HEK293 (cell line): ENCODE results near the gene SMIM8.

Experiments used
- CTCF ChIA-PET: fragments of 350-600 bp; formaldehyde crosslinking; extraction: SDS; loops from one replicate; lab custom pipeline; 2021; ENCODE audit warnings: antibody characterized with exemption; lab: Yijun Ruan, JAX
- POLR2A ChIA-PET: fragments of 300-600 bp; formaldehyde crosslinking; extraction: SDS; loops from one replicate; lab custom pipeline; 2020; ENCODE audit warnings: antibody characterized with exemption, inconsistent platforms; lab: Yijun Ruan, JAX
- H3K27ac ChIP-seq: fragments of 200-500 bp; sonication (Bioruptor generic); 2 replicates; pipeline ENCODE4 v1.5.1; 2014; ENCODE audit warnings: low read depth, low read length, control low read depth, inconsistent platforms; ENCODE audit errors: extremely low read depth
- H3K36me3 ChIP-seq, 2 experiments: fragments of 200-500 bp in 1 of 2; sonication (Bioruptor generic) in 1 of 2; 1 replicate in 1 of 2; 2 replicates in 1 of 2; pipeline ENCODE4 v1.5.1; 2014 to 2017; ENCODE audit warnings: inconsistent platforms in 2 of 2, low read length in 2 of 2; ENCODE audit not compliant: control insufficient read depth in 2 of 2, insufficient read depth in 1 of 2
- H3K4me1 ChIP-seq: fragments of 200-500 bp; sonication (Bioruptor generic); 2 replicates; pipeline ENCODE4 v1.5.1; 2014; ENCODE audit warnings: mild to moderate bottlenecking, low read length, inconsistent platforms; ENCODE audit not compliant: control insufficient read depth, insufficient read depth
- H3K4me3 ChIP-seq: 2 replicates; pipeline ENCODE4 v1.5.1; 2011; ENCODE audit warnings: low read depth, mild to moderate bottlenecking, control low read depth, low read length, moderate library complexity
- H3K9me3 ChIP-seq: fragments of 200-500 bp; sonication (Bioruptor generic); 2 replicates; pipeline ENCODE4 v1.5.1; 2014; ENCODE audit warnings: low read depth, low read length, inconsistent platforms; ENCODE audit not compliant: control insufficient read depth, insufficient read depth
- PBX3 ChIP-seq: sonication (generic); formaldehyde crosslinking; IDR thresholded peaks from 2 replicates; pipeline ENCODE4 v1.8.1; 2022; ENCODE audit warnings: mild to moderate bottlenecking, moderate library complexity, missing genetic modification reagents
- REPIN1 ChIP-seq: fragments of 450-650 bp; formaldehyde crosslinking; IDR thresholded peaks from 2 replicates; pipeline ENCODE4 v1.5.1; 2017; ENCODE audit warnings: missing biosample characterization, missing genetic modification characterization, low read depth
- SCRT2 ChIP-seq: fragments of 450-650 bp; formaldehyde crosslinking; IDR thresholded peaks from 2 replicates; pipeline ENCODE4 v1.5.1; 2016; ENCODE audit warnings: missing biosample characterization, missing genetic modification characterization
- YY2 ChIP-seq: fragments of 450-650 bp; formaldehyde crosslinking; IDR thresholded peaks from 2 replicates; pipeline ENCODE4 v1.5.1; 2016; ENCODE audit warnings: missing biosample characterization, missing genetic modification characterization
- ZBTB20 ChIP-seq: fragments of 450-650 bp; formaldehyde crosslinking; IDR thresholded peaks from 2 replicates; pipeline ENCODE4 v1.5.1; 2016; ENCODE audit warnings: missing biosample characterization, missing genetic modification characterization
- ZBTB7A ChIP-seq: fragments of 450-650 bp; formaldehyde crosslinking; IDR thresholded peaks from 2 replicates; pipeline ENCODE4 v1.5.1; 2016; ENCODE audit warnings: low read depth, missing biosample characterization, missing genetic modification characterization
- ZBTB8A ChIP-seq: fragments of 450-650 bp; formaldehyde crosslinking; IDR thresholded peaks from 2 replicates; pipeline ENCODE4 v1.5.1; 2016; ENCODE audit warnings: missing biosample characterization, missing genetic modification characterization
- ZEB2 ChIP-seq: fragments of 450-650 bp; formaldehyde crosslinking; IDR thresholded peaks from 2 replicates; pipeline ENCODE4 v1.5.1; 2016; ENCODE audit warnings: missing biosample characterization, missing genetic modification characterization
- ZFP69B ChIP-seq: fragments of 450-650 bp; formaldehyde crosslinking; IDR thresholded peaks from 2 replicates; pipeline ENCODE4 v1.5.1; 2016; ENCODE audit warnings: missing biosample characterization, missing genetic modification characterization
- ZNF133 ChIP-seq: fragments of 450-650 bp; formaldehyde crosslinking; IDR thresholded peaks from 2 replicates; pipeline ENCODE4 v1.5.1; 2016; ENCODE audit warnings: missing biosample characterization, missing genetic modification characterization
- ZNF23 ChIP-seq: fragments of 450-650 bp; formaldehyde crosslinking; IDR thresholded peaks from 2 replicates; pipeline ENCODE4 v1.5.1; 2016; ENCODE audit warnings: missing biosample characterization, missing genetic modification characterization, borderline replicate concordance
- ZNF239 ChIP-seq: fragments of 450-650 bp; formaldehyde crosslinking; IDR thresholded peaks from 2 replicates; pipeline ENCODE4 v1.5.1; 2016; ENCODE audit warnings: missing biosample characterization, missing genetic modification characterization
- ZNF274 ChIP-seq, 2 experiments: fragments of 200-500 bp in 1 of 2; fragments of 450-650 bp in 1 of 2; sonication (Bioruptor generic) in 1 of 2; formaldehyde crosslinking in 1 of 2; IDR thresholded peaks; 2 replicates each; pipeline versions ENCODE4 v1.5.1 to v1.6.1; 2014 to 2016; ENCODE audit warnings: borderline replicate concordance in 1 of 2, inconsistent platforms in 1 of 2, low read length in 1 of 2, missing biosample characterization in 1 of 2, missing genetic modification characterization in 1 of 2
- ZNF292 ChIP-seq: fragments of 450-650 bp; formaldehyde crosslinking; IDR thresholded peaks from 2 replicates; pipeline ENCODE4 v1.5.1; 2016; ENCODE audit warnings: low read depth, missing biosample characterization, missing genetic modification characterization, borderline replicate concordance
- ZNF350 ChIP-seq: fragments of 450-650 bp; formaldehyde crosslinking; IDR thresholded peaks from 2 replicates; pipeline ENCODE4 v1.5.0; 2017; ENCODE audit warnings: missing biosample characterization, mild to moderate bottlenecking, missing genetic modification characterization
- ZNF354C ChIP-seq: fragments of 450-650 bp; formaldehyde crosslinking; IDR thresholded peaks from 2 replicates; pipeline ENCODE4 v1.5.1; 2016; ENCODE audit warnings: missing biosample characterization, missing genetic modification characterization, low read depth, borderline replicate concordance
- ZNF37A ChIP-seq: fragments of 450-650 bp; IDR thresholded peaks from 2 replicates; pipeline ENCODE4 v1.5.1; 2018; ENCODE audit warnings: missing biosample characterization, missing genetic modification characterization
- ZNF404 ChIP-seq: fragments of 450-650 bp; formaldehyde crosslinking; IDR thresholded peaks from 2 replicates; pipeline ENCODE4 v1.5.1; 2017; ENCODE audit warnings: missing biosample characterization, missing genetic modification characterization
- ZNF654 ChIP-seq: fragments of 450-650 bp; formaldehyde crosslinking; IDR thresholded peaks from 2 replicates; pipeline ENCODE4 v1.5.1; 2016; ENCODE audit warnings: low read depth, missing biosample characterization, missing genetic modification characterization
- ZNF664 ChIP-seq: fragments of 450-650 bp; formaldehyde crosslinking; IDR thresholded peaks from 2 replicates; pipeline ENCODE4 v1.5.1; 2016; ENCODE audit warnings: missing biosample characterization, missing genetic modification characterization
- ZNF701 ChIP-seq: fragments of 450-650 bp; formaldehyde crosslinking; IDR thresholded peaks from 2 replicates; pipeline ENCODE4 v1.5.1; 2016; ENCODE audit warnings: missing biosample characterization, missing genetic modification characterization
- ZNF747 ChIP-seq: fragments of 450-650 bp; formaldehyde crosslinking; IDR thresholded peaks from 2 replicates; pipeline ENCODE4 v1.5.1; 2016; ENCODE audit warnings: missing biosample characterization, missing genetic modification characterization
- ZNF785 ChIP-seq: fragments of 450-650 bp; formaldehyde crosslinking; IDR thresholded peaks from 2 replicates; pipeline ENCODE4 v1.5.1; 2016; ENCODE audit warnings: missing biosample characterization, missing genetic modification characterization
- TF ChIP-seq, protein P1 (sequence below): fragments of 450-650 bp; formaldehyde crosslinking; IDR thresholded peaks from 2 replicates; pipeline ENCODE4 v1.5.1; 2016; ENCODE audit warnings: missing biosample characterization, missing genetic modification characterization

The SMIM8 gene

GRCh38 chr6:87277123-87277522, 45.3 kb upstream of the SMIM8 start:
- no peaks in the 10 kb centered on the region for H3K4me1 ChIP-seq
- CTCF ChIA-PET = interaction anchor here (0.6 to 2.5 kb wide), 18 partner anchors 8 to 1898 kb away, joined by 3 to 22 read pairs (median 3); no protein-coding TSS in a partner anchor
- no peaks in the 10 kb centered on the region for H3K9me3 ChIP-seq
- H3K36me3 ChIP-seq = no peaks in the 10 kb centered on the region
- TF ChIP-seq ZNF701 (tag by site-specific recombination) (no peak), ZNF23 (tag by site-specific recombination) (no peak), ZBTB20 (tag by site-specific recombination) (no peak), ZNF404 (tag by site-specific recombination) (no peak), SCRT2 (tag by site-specific recombination) (peak; percentile 73), ZNF654 (tag by site-specific recombination) (peak; percentile 66), ZNF133 (tag by site-specific recombination) (no peak)
- TF ChIP-seq, protein P1, sequence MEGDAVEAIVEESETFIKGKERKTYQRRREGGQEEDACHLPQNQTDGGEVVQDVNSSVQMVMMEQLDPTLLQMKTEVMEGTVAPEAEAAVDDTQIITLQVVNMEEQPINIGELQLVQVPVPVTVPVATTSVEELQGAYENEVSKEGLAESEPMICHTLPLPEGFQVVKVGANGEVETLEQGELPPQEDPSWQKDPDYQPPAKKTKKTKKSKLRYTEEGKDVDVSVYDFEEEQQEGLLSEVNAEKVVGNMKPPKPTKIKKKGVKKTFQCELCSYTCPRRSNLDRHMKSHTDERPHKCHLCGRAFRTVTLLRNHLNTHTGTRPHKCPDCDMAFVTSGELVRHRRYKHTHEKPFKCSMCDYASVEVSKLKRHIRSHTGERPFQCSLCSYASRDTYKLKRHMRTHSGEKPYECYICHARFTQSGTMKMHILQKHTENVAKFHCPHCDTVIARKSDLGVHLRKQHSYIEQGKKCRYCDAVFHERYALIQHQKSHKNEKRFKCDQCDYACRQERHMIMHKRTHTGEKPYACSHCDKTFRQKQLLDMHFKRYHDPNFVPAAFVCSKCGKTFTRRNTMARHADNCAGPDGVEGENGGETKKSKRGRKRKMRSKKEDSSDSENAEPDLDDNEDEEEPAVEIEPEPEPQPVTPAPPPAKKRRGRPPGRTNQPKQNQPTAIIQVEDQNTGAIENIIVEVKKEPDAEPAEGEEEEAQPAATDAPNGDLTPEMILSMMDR (tag by site-specific recombination) = peak; percentile 65
- no peak overlapping the region for H3K4me3 ChIP-seq
- no peak overlapping the region for H3K27ac ChIP-seq
- POLR2A ChIA-PET = no interaction called here

DNA sequence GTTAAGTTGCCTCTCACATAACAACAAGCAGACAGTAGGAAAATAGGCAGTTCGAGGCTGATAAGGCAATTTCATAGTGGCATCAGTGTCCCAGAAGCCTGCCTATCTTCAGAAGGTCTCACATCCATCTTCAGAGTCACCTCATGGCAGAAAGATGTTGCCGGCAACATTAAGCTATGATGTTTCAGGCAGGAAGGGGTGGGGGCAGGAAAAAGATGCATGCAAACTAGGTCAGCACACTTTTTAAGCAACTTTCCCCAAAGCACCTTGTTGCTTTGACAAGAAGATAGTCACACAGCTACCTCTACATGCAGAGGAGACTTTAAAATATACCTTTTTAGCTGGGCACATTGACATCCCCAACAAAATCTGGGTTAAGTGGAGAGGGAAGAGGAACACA, 43.2 kb upstream of the SMIM8 start:
- no peaks in the 10 kb centered on the region for H3K36me3 ChIP-seq
- no peaks in the 10 kb centered on the region for H3K4me1 ChIP-seq
- no peak overlapping the region for H3K4me3 ChIP-seq
- H3K9me3 ChIP-seq = no peaks in the 10 kb centered on the region
- ChIA-PET POLR2A (no interaction called here), CTCF (interaction anchor here (1.0 to 1.6 kb wide), 4 partner anchors 17 to 139 kb away, joined by 3 to 4 read pairs (median 3); partner anchors contain the start of gene SMIM8)
- H3K27ac ChIP-seq = no peak overlapping the region
- TF ChIP-seq ZEB2 (tag by site-specific recombination) = no peak
- no peak for TF ChIP-seq ZNF274 (IDR thresholded peaks at IDR 0.05; ENCODE audit: low read length)
- TF ChIP-seq ZNF274 (tag by site-specific recombination; IDR thresholded peaks at IDR 0.05; ENCODE audit: borderline replicate concordance) = no peak
- no peak for TF ChIP-seq ZBTB7A
- no peak for TF ChIP-seq ZNF292 (tag by site-specific recombination)
- TF ChIP-seq ZFP69B (tag by site-specific recombination) = no peak
- TF ChIP-seq ZBTB20 (tag by site-specific recombination) = no peak
- TF ChIP-seq ZNF239 (tag by site-specific recombination) = no peak
- no peak for TF ChIP-seq ZNF37A (tag by site-specific recombination)
- TF ChIP-seq ZBTB8A (tag by site-specific recombination) = no peak
- no peak for TF ChIP-seq ZNF785 (tag by site-specific recombination)

DNA sequence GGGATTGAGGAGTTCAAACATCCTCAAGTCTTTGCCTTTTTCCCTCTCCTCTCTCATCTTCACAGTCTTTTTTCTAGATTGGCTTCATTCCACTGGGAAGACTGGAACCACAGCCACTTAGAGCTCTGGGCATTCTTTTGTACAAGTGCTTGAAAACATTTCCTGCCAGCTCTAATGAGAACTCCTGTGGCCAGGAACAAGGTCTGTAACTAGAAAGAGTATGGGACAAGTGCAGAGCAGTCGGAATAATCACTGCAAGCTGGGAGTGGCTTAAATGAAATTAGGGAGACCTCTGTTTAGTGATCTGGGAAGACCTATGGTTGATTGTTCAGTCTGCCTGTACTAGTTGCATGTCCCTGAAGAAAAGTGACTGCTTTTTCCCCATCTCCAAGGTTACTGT, 41.0 kb upstream of the SMIM8 start:
- ChIA-PET CTCF (interaction anchor here (0.6 to 0.7 kb wide), 2 partner anchors 598 to 1589 kb away, joined by 3 to 5 read pairs; no protein-coding TSS in a partner anchor), POLR2A (no interaction called here)
- Histone ChIP-seq H3K9me3 (no peaks in the 10 kb centered on the region), H3K4me1 (no peaks in the 10 kb centered on the region), H3K27ac (no peak overlapping the region), H3K36me3 (no peaks in the 10 kb centered on the region), H3K4me3 (no peak overlapping the region)
- TF ChIP-seq ZNF664 (tag by site-specific recombination) = no peak
- TF ChIP-seq ZNF747 (tag by site-specific recombination) = no peak
- no peak for TF ChIP-seq ZNF654 (tag by site-specific recombination)
- no peak for TF ChIP-seq REPIN1
- no peak for TF ChIP-seq ZNF350 (tag by site-specific recombination)
- TF ChIP-seq ZNF701 (tag by site-specific recombination) = no peak
- TF ChIP-seq ZNF354C (tag by site-specific recombination) = no peak
- no peak for TF ChIP-seq YY2 (tag by site-specific recombination)
- no peak for TF ChIP-seq PBX3 (CRISPR knock-in tag)
